ENCODE results near the gene ANP32A.
"Not testable (repeated sequence)": the region's sequence is repeated elsewhere in the genome, so short reads cannot be mapped to it uniquely, and the experiment has no call there.

Gene ANP32A

GRCh38 chr15:68781766-68782588 is 38.7 kb downstream of the ANP32A start:
- no peak for DNase-seq (ENCODE audit: low read depth, low spot score)

- no peak for DNase-seq (ENCODE audit: low read depth, low spot score)
Observed at GRCh38 chr15:68781217-68781616, 39.5 kb downstream of the ANP32A start.

GRCh38 chr15:68778876-68779275 is 41.8 kb downstream of the ANP32A start:
- DNase-seq (ENCODE audit: low read depth, low spot score): no peak

GRCh38 chr15:68776477-68777270 is 44.0 kb downstream of the ANP32A start:
- no peak for DNase-seq (ENCODE audit: low read depth, low spot score)

- DNase-seq (ENCODE audit: low read depth, low spot score): no peak
Observed at GRCh38 chr15:68775671-68776476, 44.8 kb downstream of the ANP32A start.

GRCh38 chr15:68775236-68775577 is 45.5 kb downstream of the ANP32A start:
- DNase-seq (ENCODE audit: low read depth, low spot score): no peak

GRCh38 chr15:68774521-68775235 is 46.0 kb downstream of the ANP32A start:
- no peak for DNase-seq (ENCODE audit: low read depth, low spot score)

GRCh38 chr15:68774120-68774519 is 46.6 kb downstream of the ANP32A start:
- no peak for DNase-seq (ENCODE audit: low read depth, low spot score)

GRCh38 chr15:68773036-68773435 is 47.7 kb downstream of the ANP32A start:
- no peak for DNase-seq (ENCODE audit: low read depth, low spot score)

GRCh38 chr15:68770216-68770615 is 50.5 kb downstream of the ANP32A start:
- DNase-seq (ENCODE audit: low read depth, low spot score): no peak

- no peak for DNase-seq (ENCODE audit: low read depth, low spot score)
Observed at GRCh38 chr15:68769702-68770101, 51.0 kb downstream of the ANP32A start.

GRCh38 chr15:68768321-68768720 is 52.4 kb downstream of the ANP32A start:
- DNase-seq (ENCODE audit: low read depth, low spot score): no peak

- DNase-seq (ENCODE audit: low read depth, low spot score): no peak
Observed at GRCh38 chr15:68767833-68768232, 52.9 kb downstream of the ANP32A start.

GRCh38 chr15:68765602-68766368 is 54.9 kb downstream of the ANP32A start:
- no peak for DNase-seq (ENCODE audit: low read depth, low spot score)

- DNase-seq (ENCODE audit: low read depth, low spot score): no peak
Observed at GRCh38 chr15:68764090-68764489, 56.6 kb downstream of the ANP32A start.

GRCh38 chr15:68763063-68763462 is 57.6 kb downstream of the ANP32A start:
- DNase-seq (ENCODE audit: low read depth, low spot score): no peak

- not testable (repeated sequence) for DNase-seq (ENCODE audit: low read depth, low spot score)
Observed at GRCh38 chr15:68759982-68760579, 60.6 kb downstream of the ANP32A start.

GRCh38 chr15:68755731-68756130 is 65.0 kb downstream of the ANP32A start:
- DNase-seq (ENCODE audit: low read depth, low spot score): no peak

- no peak for DNase-seq (ENCODE audit: low read depth, low spot score)
Observed at GRCh38 chr15:68751622-68752021, 69.1 kb downstream of the ANP32A start.

GRCh38 chr15:68749793-68750192 is 70.9 kb downstream of the ANP32A start:
- no peak for DNase-seq (ENCODE audit: low read depth, low spot score)
